GM23338 (cell line): ENCODE results near the gene PITPNC1. TPM values are rescaled to one million over a fixed set of nuclear protein-coding genes. Genes with fewer than 3 reads are reported as not detected.

Experiments
- ATAC-seq: fragments of 200-7000 bp; cut with Tn5 transposase; 3 replicates; pipeline ENCODE4 v1.9.1; 2020
- DNase-seq: peaks from one replicate; pipeline ENCODE4 v3.0.0-alpha.2; 2015; ENCODE audit warnings: low spot score
- H2AFZ ChIP-seq: fragments of 200-600 bp; sonication (generic); 2 replicates; pipeline ENCODE4 v1.8.0; 2016; ENCODE audit warnings: antibody characterized with exemption, mild to moderate bottlenecking, moderate library complexity
- H3F3A ChIP-seq: fragments of 200-600 bp; sonication (generic); replicated peaks from 2 replicates; pipeline ENCODE4 v1.8.0; 2017; ENCODE audit warnings: antibody characterized with exemption, mixed run types, low read depth
- H3K27ac ChIP-seq: fragments of 200-600 bp; sonication (generic); 2 replicates; pipeline ENCODE4 v1.6.1; 2016; ENCODE audit warnings: low read depth
- H3K27me3 ChIP-seq: fragments of 200-600 bp; sonication (generic); 2 replicates; pipeline ENCODE4 v1.8.0; 2016; ENCODE audit warnings: mild to moderate bottlenecking, mixed run types, moderate library complexity; ENCODE audit not compliant: insufficient read depth
- H3K36me3 ChIP-seq: fragments of 200-600 bp; sonication (generic); 2 replicates; pipeline ENCODE4 v1.8.0; 2016; ENCODE audit warnings: mild to moderate bottlenecking; ENCODE audit not compliant: insufficient read depth
- H3K4me1 ChIP-seq: fragments of 200-600 bp; sonication (generic); 2 replicates; pipeline ENCODE4 v1.8.0; 2016; ENCODE audit warnings: mild to moderate bottlenecking, moderate library complexity; ENCODE audit not compliant: insufficient read depth
- H3K4me2 ChIP-seq: fragments of 200-600 bp; sonication (generic); 2 replicates; pipeline ENCODE4 v1.7.1; 2017; ENCODE audit warnings: mixed run types
- H3K4me3 ChIP-seq: fragments of 200-600 bp; sonication (generic); 2 replicates; pipeline ENCODE4 v1.6.1; 2016; ENCODE audit warnings: mixed run types
- H3K79me2 ChIP-seq: fragments of 200-600 bp; sonication (generic); replicated peaks from 2 replicates; pipeline ENCODE4 v1.8.0; 2017; ENCODE audit warnings: mild to moderate bottlenecking; ENCODE audit not compliant: insufficient read depth
- H3K9me2 ChIP-seq: fragments of 200-600 bp; sonication (generic); 2 replicates; pipeline ENCODE4 v1.8.0; 2017; ENCODE audit not compliant: insufficient read depth
- H4K20me1 ChIP-seq: fragments of 200-600 bp; sonication (generic); replicated peaks from 2 replicates; pipeline ENCODE4 v1.8.0; 2017; ENCODE audit warnings: mild to moderate bottlenecking; ENCODE audit not compliant: insufficient read depth
- H3K27ac Mint-ChIP-seq: 2 replicates; pipeline ENCODE4 v1.8.0; 2020; ENCODE audit warnings: inconsistent platforms, mild to moderate bottlenecking, moderate library complexity, mixed read lengths
- H3K27me3 Mint-ChIP-seq: 3 replicates; pipeline ENCODE4 v1.8.0; 2022; ENCODE audit warnings: low read depth, mild to moderate bottlenecking, moderate library complexity, mixed read lengths, inconsistent platforms; ENCODE audit not compliant: insufficient read depth, poor library complexity
- H3K36me3 Mint-ChIP-seq: 3 replicates; pipeline ENCODE4 v1.8.0; 2021; ENCODE audit warnings: low read depth, mild to moderate bottlenecking, inconsistent platforms, moderate library complexity, mixed read lengths
- H3K4me1 Mint-ChIP-seq: 3 replicates; pipeline ENCODE4 v1.8.0; 2020; ENCODE audit warnings: mild to moderate bottlenecking, inconsistent platforms, mixed read lengths
- H3K4me3 Mint-ChIP-seq: 3 replicates; pipeline ENCODE4 v1.8.0; 2021; ENCODE audit warnings: moderate library complexity, mild to moderate bottlenecking, inconsistent platforms, mixed read lengths
- H3K9me3 Mint-ChIP-seq: 3 replicates; pipeline ENCODE4 v1.8.0; 2020; ENCODE audit warnings: moderate library complexity, mild to moderate bottlenecking, inconsistent platforms, mixed read lengths
- CREB1 ChIP-seq: fragments of 250-450 bp; sonication (Bioruptor Pico); IDR thresholded peaks from 2 replicates; pipeline ENCODE4 v1.5.0; 2020; ENCODE audit warnings: low read depth, mild to moderate bottlenecking, moderate library complexity
- CTCF ChIP-seq, 2 experiments: fragments of 200-600 bp in 1 of 2; sonication (generic) in 1 of 2; conservative IDR thresholded peaks; 2 replicates each; pipeline versions ENCODE4 v1.5.1 to v1.6.1; 2016 to 2017; ENCODE audit warnings: antibody characterized with exemption in 2 of 2, low read depth in 2 of 2, mild to moderate bottlenecking in 2 of 2, moderate library complexity in 1 of 2
- EZH2 ChIP-seq: fragments of 200-600 bp; sonication (generic); IDR thresholded peaks from one replicate; pipeline ENCODE4 v1.8.0; 2017; ENCODE audit warnings: antibody characterized with exemption, mild to moderate bottlenecking, low read depth; ENCODE audit not compliant: unreplicated experiment
- JUNB ChIP-seq: IDR thresholded peaks from one replicate; pipeline ENCODE4 v1.6.1; 2016; ENCODE audit warnings: antibody characterized with exemption; ENCODE audit not compliant: unreplicated experiment
- POLR2AphosphoS5 ChIP-seq: IDR thresholded peaks from 2 replicates; pipeline ENCODE4 v1.6.1; 2016; ENCODE audit warnings: antibody characterized with exemption, low read depth
- STAT1 ChIP-seq: IDR thresholded peaks from one replicate; pipeline ENCODE4 v1.6.1; 2016; ENCODE audit warnings: antibody characterized with exemption; ENCODE audit not compliant: unreplicated experiment
- ZNF331 ChIP-seq: fragments of 250-450 bp; sonication (Bioruptor Pico); IDR thresholded peaks from 2 replicates; pipeline ENCODE4 v1.5.0; 2020; ENCODE audit warnings: low read depth, mild to moderate bottlenecking, moderate library complexity
- polyA plus RNA-seq: library from polyadenylated mRNA; unstranded; fragments of >200 nt; fragmentation: Nextera tagmentation; extraction: Ambion mirVana; gene quantifications from 2 replicates; pipeline ENCODE4 v1.2.1, GENCODE V29; 2016
- total RNA-seq: library from RNA; depleted of rRNA; stranded (reverse); fragments of >200 nt; shearing (Covaris generic); gene quantifications from 2 replicates; pipeline ENCODE4 v1.2.3, GENCODE V29; 2014
- TF ChIP-seq, protein P1 (sequence below): IDR thresholded peaks from 2 replicates; pipeline ENCODE4 v1.6.1; 2016; ENCODE audit warnings: antibody characterized with exemption
- TF ChIP-seq, protein P2 (sequence below): fragments of 250-450 bp; sonication (Bioruptor Pico); IDR thresholded peaks from 2 replicates; pipeline ENCODE4 v1.5.0; 2020; ENCODE audit warnings: mild to moderate bottlenecking, moderate library complexity

The PITPNC1 gene
- total and polyA plus RNA-seq, 2 experiments from 2014 or later = 23.0 to 32.6 TPM

DNA sequence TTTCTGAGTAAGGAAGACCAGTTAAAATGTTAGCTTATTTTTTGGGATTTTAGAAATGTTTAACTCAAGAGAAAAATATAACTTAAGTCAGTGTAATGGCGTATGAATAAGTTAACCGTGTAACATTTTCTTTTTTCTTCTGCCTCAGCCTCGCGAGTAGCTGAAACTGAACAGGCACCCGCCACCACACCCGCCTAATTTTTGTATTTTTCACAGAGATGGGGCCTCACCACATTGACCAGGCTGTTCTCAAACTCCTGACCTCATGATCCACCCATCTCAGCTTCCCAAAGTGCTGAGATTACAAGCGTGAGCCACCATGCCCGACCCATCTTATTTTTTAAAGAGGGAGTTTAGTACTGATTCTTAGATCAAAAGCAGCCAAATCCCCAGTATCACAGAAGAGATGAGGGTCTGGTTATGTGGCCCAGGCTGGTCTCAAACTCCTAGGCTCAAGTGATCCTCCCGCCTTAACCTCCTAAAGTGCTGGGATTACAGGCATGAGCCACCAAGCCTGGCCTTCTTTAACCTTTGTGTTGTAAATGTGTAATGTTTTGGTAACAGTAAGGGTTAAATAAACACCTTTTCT, 16.8 kb downstream of the PITPNC1 start:
- no peaks in the 10 kb centered on the region for H3K27me3 ChIP-seq
- no peak for DNase-seq
- no peak for ATAC-seq
- TF ChIP-seq CREB1 (CRISPR knock-in tag) = no peak
- no peak overlapping the region for H2AFZ ChIP-seq
- H3K9me2 ChIP-seq = no peaks in the 10 kb centered on the region
- Mint-ChIP-seq H3K4me3 (no peak overlapping the region), H3K36me3 (peaks cover 34% of the 10 kb centered on the region), H3K27ac (no peak overlapping the region), H3K27me3 (peaks cover 2% of the 10 kb centered on the region), H3K9me3 (no peaks in the 10 kb centered on the region), H3K4me1 (peaks cover 11% of the 10 kb centered on the region)
- H3K36me3 ChIP-seq = no peaks in the 10 kb centered on the region
- 0 out of 2 replicates have a peak overlapping the region, but pooled peaks have one; percentile 5 for H3K27ac ChIP-seq
- no peaks in the 10 kb centered on the region for H3F3A ChIP-seq
- no peak overlapping the region for H3K4me3 ChIP-seq
- H3K79me2 ChIP-seq = peaks cover 99% of the 10 kb centered on the region
- H3K4me2 ChIP-seq = no peak overlapping the region
- 0 out of 2 replicates have a peak, but pooled peaks cover 4% of the 10 kb centered on the region for H3K4me1 ChIP-seq
- H4K20me1 ChIP-seq = peaks cover 3% of the 10 kb centered on the region; the same call in 1 of the 2 replicates

- Mint-ChIP-seq H3K27me3 (peaks cover 5% of the 10 kb centered on the region), H3K27ac (no peak overlapping the region), H3K4me1 (peaks cover 38% of the 10 kb centered on the region), H3K9me3 (no peaks in the 10 kb centered on the region), H3K36me3 (peaks cover 27% of the 10 kb centered on the region), H3K4me3 (no peak overlapping the region)
- Histone ChIP-seq H4K20me1 (peaks cover 19% of the 10 kb centered on the region), H3K27me3 (no peaks in the 10 kb centered on the region), H3K4me2 (no peak overlapping the region), H3K9me2 (no peaks in the 10 kb centered on the region), H2AFZ (no peak overlapping the region), H3K4me3 (no peak overlapping the region), H3K27ac (no peak overlapping the region; the same call in 1 of the 2 replicates), H3K4me1 (peaks cover 32% of the 10 kb centered on the region), H3K79me2 (peaks cover 100% of the 10 kb centered on the region), H3F3A (no peaks in the 10 kb centered on the region), H3K36me3 (no peaks in the 10 kb centered on the region)
- no peak for DNase-seq
- no peak for ATAC-seq
- TF ChIP-seq CREB1 (CRISPR knock-in tag) (no peak), EZH2 (no peak), CTCF (conservative IDR thresholded peaks at IDR 0.05; ENCODE audit: low read depth in 2 of 2) (no peak), ZNF331 (no peak), POLR2AphosphoS5 (no peak), STAT1 (no peak), JUNB (no peak)
- TF ChIP-seq, protein P1, sequence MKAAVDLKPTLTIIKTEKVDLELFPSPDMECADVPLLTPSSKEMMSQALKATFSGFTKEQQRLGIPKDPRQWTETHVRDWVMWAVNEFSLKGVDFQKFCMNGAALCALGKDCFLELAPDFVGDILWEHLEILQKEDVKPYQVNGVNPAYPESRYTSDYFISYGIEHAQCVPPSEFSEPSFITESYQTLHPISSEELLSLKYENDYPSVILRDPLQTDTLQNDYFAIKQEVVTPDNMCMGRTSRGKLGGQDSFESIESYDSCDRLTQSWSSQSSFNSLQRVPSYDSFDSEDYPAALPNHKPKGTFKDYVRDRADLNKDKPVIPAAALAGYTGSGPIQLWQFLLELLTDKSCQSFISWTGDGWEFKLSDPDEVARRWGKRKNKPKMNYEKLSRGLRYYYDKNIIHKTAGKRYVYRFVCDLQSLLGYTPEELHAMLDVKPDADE = no peak
- TF ChIP-seq, protein P2, sequence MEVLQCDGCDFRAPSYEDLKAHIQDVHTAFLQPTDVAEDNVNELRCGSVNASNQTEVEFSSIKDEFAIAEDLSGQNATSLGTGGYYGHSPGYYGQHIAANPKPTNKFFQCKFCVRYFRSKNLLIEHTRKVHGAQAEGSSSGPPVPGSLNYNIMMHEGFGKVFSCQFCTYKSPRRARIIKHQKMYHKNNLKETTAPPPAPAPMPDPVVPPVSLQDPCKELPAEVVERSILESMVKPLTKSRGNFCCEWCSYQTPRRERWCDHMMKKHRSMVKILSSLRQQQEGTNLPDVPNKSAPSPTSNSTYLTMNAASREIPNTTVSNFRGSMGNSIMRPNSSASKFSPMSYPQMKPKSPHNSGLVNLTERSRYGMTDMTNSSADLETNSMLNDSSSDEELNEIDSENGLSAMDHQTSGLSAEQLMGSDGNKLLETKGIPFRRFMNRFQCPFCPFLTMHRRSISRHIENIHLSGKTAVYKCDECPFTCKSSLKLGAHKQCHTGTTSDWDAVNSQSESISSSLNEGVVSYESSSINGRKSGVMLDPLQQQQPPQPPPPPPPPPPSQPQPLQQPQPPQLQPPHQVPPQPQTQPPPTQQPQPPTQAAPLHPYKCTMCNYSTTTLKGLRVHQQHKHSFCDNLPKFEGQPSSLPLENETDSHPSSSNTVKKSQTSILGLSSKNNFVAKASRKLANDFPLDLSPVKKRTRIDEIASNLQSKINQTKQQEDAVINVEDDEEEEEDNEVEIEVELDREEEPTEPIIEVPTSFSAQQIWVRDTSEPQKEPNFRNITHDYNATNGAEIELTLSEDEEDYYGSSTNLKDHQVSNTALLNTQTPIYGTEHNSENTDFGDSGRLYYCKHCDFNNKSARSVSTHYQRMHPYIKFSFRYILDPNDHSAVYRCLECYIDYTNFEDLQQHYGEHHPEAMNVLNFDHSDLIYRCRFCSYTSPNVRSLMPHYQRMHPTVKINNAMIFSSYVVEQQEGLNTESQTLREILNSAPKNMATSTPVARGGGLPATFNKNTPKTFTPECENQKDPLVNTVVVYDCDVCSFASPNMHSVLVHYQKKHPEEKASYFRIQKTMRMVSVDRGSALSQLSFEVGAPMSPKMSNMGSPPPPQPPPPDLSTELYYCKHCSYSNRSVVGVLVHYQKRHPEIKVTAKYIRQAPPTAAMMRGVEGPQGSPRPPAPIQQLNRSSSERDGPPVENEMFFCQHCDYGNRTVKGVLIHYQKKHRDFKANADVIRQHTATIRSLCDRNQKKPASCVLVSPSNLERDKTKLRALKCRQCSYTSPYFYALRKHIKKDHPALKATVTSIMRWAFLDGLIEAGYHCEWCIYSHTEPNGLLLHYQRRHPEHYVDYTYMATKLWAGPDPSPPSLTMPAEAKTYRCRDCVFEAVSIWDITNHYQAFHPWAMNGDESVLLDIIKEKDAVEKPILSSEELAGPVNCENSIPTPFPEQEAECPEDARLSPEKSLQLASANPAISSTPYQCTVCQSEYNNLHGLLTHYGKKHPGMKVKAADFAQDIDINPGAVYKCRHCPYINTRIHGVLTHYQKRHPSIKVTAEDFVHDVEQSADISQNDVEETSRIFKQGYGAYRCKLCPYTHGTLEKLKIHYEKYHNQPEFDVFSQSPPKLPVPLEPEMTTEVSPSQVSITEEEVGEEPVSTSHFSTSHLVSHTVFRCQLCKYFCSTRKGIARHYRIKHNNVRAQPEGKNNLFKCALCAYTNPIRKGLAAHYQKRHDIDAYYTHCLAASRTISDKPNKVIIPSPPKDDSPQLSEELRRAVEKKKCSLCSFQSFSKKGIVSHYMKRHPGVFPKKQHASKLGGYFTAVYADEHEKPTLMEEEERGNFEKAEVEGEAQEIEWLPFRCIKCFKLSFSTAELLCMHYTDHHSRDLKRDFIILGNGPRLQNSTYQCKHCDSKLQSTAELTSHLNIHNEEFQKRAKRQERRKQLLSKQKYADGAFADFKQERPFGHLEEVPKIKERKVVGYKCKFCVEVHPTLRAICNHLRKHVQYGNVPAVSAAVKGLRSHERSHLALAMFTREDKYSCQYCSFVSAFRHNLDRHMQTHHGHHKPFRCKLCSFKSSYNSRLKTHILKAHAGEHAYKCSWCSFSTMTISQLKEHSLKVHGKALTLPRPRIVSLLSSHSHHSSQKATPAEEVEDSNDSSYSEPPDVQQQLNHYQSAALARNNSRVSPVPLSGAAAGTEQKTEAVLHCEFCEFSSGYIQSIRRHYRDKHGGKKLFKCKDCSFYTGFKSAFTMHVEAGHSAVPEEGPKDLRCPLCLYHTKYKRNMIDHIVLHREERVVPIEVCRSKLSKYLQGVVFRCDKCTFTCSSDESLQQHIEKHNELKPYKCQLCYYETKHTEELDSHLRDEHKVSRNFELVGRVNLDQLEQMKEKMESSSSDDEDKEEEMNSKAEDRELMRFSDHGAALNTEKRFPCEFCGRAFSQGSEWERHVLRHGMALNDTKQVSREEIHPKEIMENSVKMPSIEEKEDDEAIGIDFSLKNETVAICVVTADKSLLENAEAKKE (CRISPR knock-in tag) = no peak
These were observed 22.6 kb downstream of the PITPNC1 start for GRCh38 chr17:67399676-67400075.
